Endothelial cell of umbilical vein (primary cell): ENCODE data around the gene NAP1L4. TPM values are rescaled to one million over a fixed set of nuclear protein-coding genes. Genes with fewer than 3 reads are reported as not detected.

Experiments used
- BruUV-seq: library from RNA; stranded (reverse); fragments of 400-500 nt; replicated peaks from 2 replicates; lab custom pipeline; 2021; lab: Mats Ljungman, UMichigan
- CTCF ChIA-PET: fragments of 300-600, 350-600 bp; sonication (Branson Sonifier 250); formaldehyde crosslinking; loops from one replicate; lab custom pipeline; 2021; ENCODE audit warnings: antibody characterized with exemption, inconsistent platforms; lab: Charles Lee
- POLR2A ChIA-PET: fragments of 300-600, 350-600 bp; sonication (Branson Sonifier 250); formaldehyde crosslinking; loops from one replicate; lab custom pipeline; 2021; ENCODE audit warnings: antibody characterized with exemption, inconsistent platforms; lab: Charles Lee
- DNase-seq: peaks from one replicate; pipeline ENCODE4 v3.0.0-alpha.2; 2011; ENCODE audit warnings: low read depth, low spot score
- FAIRE-seq: peaks from 2 replicates; lab custom pipeline; 2011; peaks lifted over from hg19 to GRCh38; lab: Jason Lieb, UNC
- H2AFZ ChIP-seq: 2 replicates; pipeline ENCODE4 v1.6.0; 2012; ENCODE audit warnings: low read depth, low read length, control low read depth, inconsistent platforms
- H3K27ac ChIP-seq: 2 replicates; pipeline ENCODE4 v1.5.1; 2011; ENCODE audit warnings: low read depth, mild to moderate bottlenecking, control low read depth, low read length, moderate library complexity; ENCODE audit not compliant: insufficient read depth
- H3K27me3 ChIP-seq, 2 experiments: 2 replicates each; pipeline versions ENCODE4 v1.6.0 to v1.6.1; 2011; ENCODE audit warnings: low read length in 2 of 2, mixed read lengths in 1 of 2; ENCODE audit not compliant: control insufficient read depth in 2 of 2, insufficient read depth in 2 of 2
- H3K36me3 ChIP-seq, 2 experiments: 2 replicates in 1 of 2; 3 replicates in 1 of 2; pipeline ENCODE4 v1.5.1; 2011; ENCODE audit warnings: low read length in 2 of 2, mild to moderate bottlenecking in 1 of 2, moderate library complexity in 1 of 2; ENCODE audit not compliant: control insufficient read depth in 2 of 2, insufficient read depth in 2 of 2; ENCODE audit errors: extremely low read depth in 1 of 2
- H3K4me1 ChIP-seq: 3 replicates; pipeline ENCODE4 v1.5.1; 2011; ENCODE audit warnings: mild to moderate bottlenecking, low read length; ENCODE audit not compliant: control insufficient read depth, insufficient read depth; ENCODE audit errors: extremely low read depth
- H3K4me2 ChIP-seq: 2 replicates; pipeline ENCODE4 v1.6.1; 2011; ENCODE audit warnings: low read length, control low read depth, mixed read lengths; ENCODE audit not compliant: insufficient read depth
- H3K4me3 ChIP-seq, 3 experiments: fragments of 200-600 bp in 1 of 3; sonication (generic), shearing (Covaris generic) in 1 of 3; replicated peaks in 1 of 3; 2 replicates each; pipeline ENCODE4 v1.5.1; 2011 to 2016; ENCODE audit warnings: control low read depth in 3 of 3, low read length in 3 of 3, mild to moderate bottlenecking in 2 of 3, inconsistent platforms in 1 of 3, low read depth in 1 of 3, moderate library complexity in 1 of 3; ENCODE audit not compliant: insufficient read depth in 1 of 3
- H3K79me2 ChIP-seq: 2 replicates; pipeline ENCODE4 v1.6.0; 2012; ENCODE audit warnings: low read length, inconsistent platforms; ENCODE audit not compliant: control insufficient read depth, insufficient read depth
- H3K9ac ChIP-seq: replicated peaks from 2 replicates; pipeline ENCODE3; 2011; ENCODE audit warnings: low read length, control low read depth; ENCODE audit not compliant: insufficient read depth; ENCODE audit errors: extremely low read depth
- H3K9me1 ChIP-seq: replicated peaks from 3 replicates; pipeline ENCODE4 v1.6.0; 2011; ENCODE audit warnings: mild to moderate bottlenecking, low read length; ENCODE audit not compliant: control insufficient read depth, insufficient read depth; ENCODE audit errors: extremely low read depth
- H3K9me3 ChIP-seq: replicated peaks from 2 replicates; pipeline ENCODE4 v1.5.1; 2012; ENCODE audit warnings: low read length, inconsistent platforms; ENCODE audit not compliant: control insufficient read depth, insufficient read depth
- H4K20me1 ChIP-seq: replicated peaks from 2 replicates; pipeline ENCODE3; 2011; ENCODE audit warnings: mild to moderate bottlenecking, low read length; ENCODE audit not compliant: control insufficient read depth, insufficient read depth; ENCODE audit errors: extremely low read depth
- EZH2 ChIP-seq: IDR thresholded peaks from 2 replicates; pipeline ENCODE4 v1.6.1; 2012; ENCODE audit warnings: borderline replicate concordance, low read depth, mild to moderate bottlenecking, moderate library complexity, low read length, inconsistent platforms; ENCODE audit not compliant: severe bottlenecking
- FOS ChIP-seq: IDR thresholded peaks from 2 replicates; pipeline ENCODE4 v1.6.1; 2011; ENCODE audit warnings: mild to moderate bottlenecking, low read length, moderate library complexity, borderline replicate concordance; ENCODE audit not compliant: insufficient read depth
- POLR2A ChIP-seq: IDR thresholded peaks from 2 replicates; pipeline ENCODE4 v1.6.1; 2012; ENCODE audit warnings: low read depth, mild to moderate bottlenecking, control low read depth, low read length
- dilution Hi-C: fragments of 300-500 bp; cut with MboI; formaldehyde crosslinking; loops from one replicate; pipeline ENCODE4 v1.15.0; 2019; ENCODE audit warnings: low sequenced_read_pairs; ENCODE audit not compliant: extremely low pct_ligation_motif_present
- intact Hi-C: fragments of 100-400 bp; cut with micrococcal nuclease; formaldehyde crosslinking; loops from one replicate; pipeline ENCODE4 v1.10.0; 2022
- polyA plus RNA-seq, 4 experiments: library from polyadenylated mRNA; depleted of rRNA in 3 of 4; stranded (reverse) in 3 of 4; unstranded in 1 of 4; fragments of >200 nt; gene quantifications; 2 replicates each; pipeline versions ENCODE4 v1.2.1 to v1.2.3, GENCODE V29; 2011 to 2012; ENCODE audit warnings: missing spikeins in 1 of 4
- total RNA-seq: library from RNA; stranded (reverse); gene quantifications from 2 replicates; pipeline ENCODE4 v1.2.3, GENCODE V29; 2021

Gene NAP1L4
- total and polyA plus RNA-seq, 2 donors (not counting 3 experiments of a cell fraction or from before 2014, with no cell fraction given), result 100.0 to 177 TPM

DNA sequence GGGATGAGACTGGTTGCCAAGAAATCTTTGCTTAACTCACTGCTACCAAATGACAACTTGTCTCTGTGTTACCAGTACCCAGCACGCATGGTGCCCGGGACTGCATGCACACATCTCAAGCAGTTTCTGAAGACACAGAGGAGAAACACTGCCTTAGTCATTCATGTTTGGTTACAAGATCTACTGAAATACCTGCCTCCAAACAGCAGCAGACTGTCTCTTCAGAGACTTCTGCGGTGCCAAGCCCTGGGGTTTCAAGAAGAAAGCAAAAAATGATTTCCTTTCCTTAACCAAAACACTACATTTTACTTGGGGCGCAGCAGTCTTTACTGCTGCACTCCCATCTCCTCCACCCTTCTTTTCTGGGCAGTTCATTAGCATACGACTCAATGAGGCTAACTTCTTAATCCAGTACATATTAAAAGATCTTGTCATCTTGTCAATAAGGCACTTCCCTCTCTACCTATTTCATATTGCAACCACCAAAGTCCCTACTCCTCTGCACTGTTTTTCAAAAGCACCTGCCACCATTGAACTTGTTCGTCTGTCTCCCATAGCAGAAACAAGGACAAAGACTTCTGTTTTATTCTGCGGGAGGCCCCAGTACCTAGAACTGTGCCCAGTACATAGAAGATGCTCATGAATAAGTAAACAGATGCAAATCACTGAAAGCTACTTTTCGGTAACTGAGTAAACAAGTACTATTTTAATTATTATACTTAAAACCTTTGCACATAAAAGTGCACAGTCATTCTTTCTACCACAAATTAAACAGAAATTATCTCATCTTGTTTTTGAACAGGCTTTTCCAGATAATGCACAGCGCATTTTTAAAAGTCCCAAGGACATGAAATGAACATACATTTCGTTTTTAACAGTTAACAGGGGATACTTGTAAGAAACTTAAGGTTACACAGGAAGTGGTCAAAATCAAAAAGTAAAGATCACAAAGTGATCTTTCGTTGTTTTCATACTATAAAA, 4.0 kb downstream of the NAP1L4 start:
- Histone ChIP-seq H2AFZ (no peak overlapping the region), H3K79me2 (peaks cover 87% of the 10 kb centered on the region), H3K4me3 (peak overlapping the region in 2 of 3 experiments; percentile 2 to 95), H3K9ac (peak overlapping the region; percentile 40), H3K36me3 (no peaks in the 10 kb centered on the region), H3K9me3 (no peaks in the 10 kb centered on the region), H3K4me2 (peak overlapping the region; percentile 95), H3K9me1 (no peaks in the 10 kb centered on the region), H3K4me1 (peaks cover 33% of the 10 kb centered on the region), H3K27me3 (no peaks in the 10 kb centered on the region), H4K20me1 (peaks cover 10% of the 10 kb centered on the region), H3K27ac (peak overlapping the region; percentile 52)
- TF ChIP-seq EZH2, result no peak
- intact Hi-C loops (no loop called here), dilution Hi-C loops (no loop called here)
- DNase-seq (peak; percentile 50), FAIRE-seq (no peak)
- ChIA-PET POLR2A (interaction anchor here (1.1 kb wide), 1 partner anchor 59 kb away, joined by 3 read pairs; the partner anchor contains the start of gene PHLDA2), CTCF (interaction anchor here (1.0 to 2.0 kb wide), 6 partner anchors 13 to 455 kb away, joined by 3 to 9 read pairs (median 4); partner anchors contain the start of gene PHLDA2)
- no TSS peak for BruUV-seq

DNA sequence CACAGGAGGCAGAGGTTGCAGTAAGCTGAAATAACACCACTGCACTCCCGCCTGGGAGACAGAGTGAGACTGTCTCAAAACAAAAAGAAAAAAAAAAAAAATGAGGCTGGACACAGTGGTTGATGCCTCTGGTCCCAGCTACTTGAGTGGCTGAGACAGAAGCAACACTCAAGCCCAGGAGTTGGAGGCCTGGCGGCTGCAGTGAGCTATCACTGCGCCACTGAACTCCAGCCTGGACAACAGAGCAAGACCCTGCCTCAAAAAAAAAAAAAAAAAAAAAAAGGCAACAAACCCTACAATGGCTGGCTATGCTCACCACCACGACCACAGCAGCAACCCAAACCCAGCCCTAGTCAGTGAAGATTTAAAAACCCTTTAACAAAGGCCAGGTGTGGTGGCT, 8.2 kb downstream of the NAP1L4 start:
- Histone ChIP-seq H3K79me2 (peaks cover 96% of the 10 kb centered on the region), H3K36me3 (peaks cover 0 to under 1% of the 10 kb centered on the region in 2 experiments), H3K9me1 (no peaks in the 10 kb centered on the region), H3K4me2 (no peak overlapping the region), H3K9me3 (no peaks in the 10 kb centered on the region), H3K27ac (no peak overlapping the region), H2AFZ (no peak overlapping the region), H3K27me3 (no peaks in the 10 kb centered on the region), H4K20me1 (peaks cover 7% of the 10 kb centered on the region), H3K9ac (no peak overlapping the region), H3K4me1 (peaks cover 12% of the 10 kb centered on the region), H3K4me3 (no peak overlapping the region)
- ChIA-PET CTCF (interaction anchor here (1.3 to 1.5 kb wide), 2 partner anchors 9 to 106 kb away, joined by 3 read pairs; no protein-coding TSS in a partner anchor), POLR2A (no interaction called here)
- no peak for DNase-seq
- intact Hi-C loops (no loop called here), dilution Hi-C loops (no loop called here)
- no TSS peak for BruUV-seq
- FAIRE-seq, result no peak
- TF ChIP-seq FOS (no peak), POLR2A (no peak)
